ENCODE results near the gene WDR7.

DNA sequence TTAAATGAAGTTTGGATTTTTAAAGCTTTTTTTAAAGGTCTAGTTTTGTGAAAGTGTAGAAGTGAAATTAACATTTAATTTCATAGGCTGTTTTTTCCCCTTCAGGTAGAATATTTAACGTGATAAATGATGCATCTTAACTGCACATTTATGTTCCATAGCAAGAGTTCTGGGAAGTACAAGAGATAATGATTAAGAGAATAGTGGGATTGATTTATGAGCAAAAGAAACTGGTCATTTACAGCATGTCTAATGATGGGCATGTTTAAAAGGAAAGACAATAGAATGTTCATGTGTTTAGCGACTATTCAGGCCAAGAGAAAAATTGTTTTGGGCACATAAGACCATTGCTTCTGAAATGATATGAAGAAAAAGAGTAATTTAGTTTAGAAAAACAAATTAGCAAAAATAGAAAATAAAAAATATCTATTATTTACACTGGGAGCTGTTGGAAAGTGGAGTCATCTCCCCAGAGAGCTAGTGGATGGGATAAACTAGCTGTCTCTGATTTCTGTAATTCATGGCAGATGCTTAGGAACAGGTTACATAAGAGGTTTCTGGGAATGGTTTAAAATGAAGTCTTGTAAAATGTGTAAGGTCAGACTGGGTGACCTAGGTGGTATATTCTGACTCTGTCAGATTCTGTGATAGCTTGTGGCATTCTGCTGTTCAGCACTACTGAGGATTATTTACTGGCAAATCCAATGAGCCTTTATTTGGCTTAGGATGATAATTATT lies 60.7 kb downstream of the WDR7 start:
- TF ChIP-seq, protein P1, sequence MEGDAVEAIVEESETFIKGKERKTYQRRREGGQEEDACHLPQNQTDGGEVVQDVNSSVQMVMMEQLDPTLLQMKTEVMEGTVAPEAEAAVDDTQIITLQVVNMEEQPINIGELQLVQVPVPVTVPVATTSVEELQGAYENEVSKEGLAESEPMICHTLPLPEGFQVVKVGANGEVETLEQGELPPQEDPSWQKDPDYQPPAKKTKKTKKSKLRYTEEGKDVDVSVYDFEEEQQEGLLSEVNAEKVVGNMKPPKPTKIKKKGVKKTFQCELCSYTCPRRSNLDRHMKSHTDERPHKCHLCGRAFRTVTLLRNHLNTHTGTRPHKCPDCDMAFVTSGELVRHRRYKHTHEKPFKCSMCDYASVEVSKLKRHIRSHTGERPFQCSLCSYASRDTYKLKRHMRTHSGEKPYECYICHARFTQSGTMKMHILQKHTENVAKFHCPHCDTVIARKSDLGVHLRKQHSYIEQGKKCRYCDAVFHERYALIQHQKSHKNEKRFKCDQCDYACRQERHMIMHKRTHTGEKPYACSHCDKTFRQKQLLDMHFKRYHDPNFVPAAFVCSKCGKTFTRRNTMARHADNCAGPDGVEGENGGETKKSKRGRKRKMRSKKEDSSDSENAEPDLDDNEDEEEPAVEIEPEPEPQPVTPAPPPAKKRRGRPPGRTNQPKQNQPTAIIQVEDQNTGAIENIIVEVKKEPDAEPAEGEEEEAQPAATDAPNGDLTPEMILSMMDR (IDR thresholded peaks at IDR 0.05): no peak
- TF ChIP-seq POLR2AphosphoS5 (IDR thresholded peaks at IDR 0.05): no peak
- TF ChIP-seq POLR2A (IDR thresholded peaks at IDR 0.05): no peak
- no peak for TF ChIP-seq EP300 (IDR thresholded peaks at IDR 0.05)
